ENCODE measurements around the gene SLC16A7.

Gene SLC16A7

GRCh38 chr12:59733200-59733599, 137.4 kb downstream of the SLC16A7 start:
- TF ChIP-seq TARDBP (IDR thresholded peaks at IDR 0.05) (no peak), ELF4 (IDR thresholded peaks at IDR 0.05) (no peak), NFRKB (IDR thresholded peaks at IDR 0.05) (no peak), ARNT (IDR thresholded peaks at IDR 0.05) (no peak), ZNF384 (IDR thresholded peaks at IDR 0.05) (no peak), L3MBTL2 (conservative IDR thresholded peaks at IDR 0.05) (no peak), FOXA1 (IDR thresholded peaks at IDR 0.05) (no peak), LEF1 (IDR thresholded peaks at IDR 0.05; ENCODE audit: borderline replicate concordance) (no peak), SUZ12 (IDR thresholded peaks at IDR 0.05) (no peak), SP1 (IDR thresholded peaks at IDR 0.05) (no peak), BHLHE40 (IDR thresholded peaks at IDR 0.05; ENCODE audit: borderline replicate concordance) (no peak), FOXK2 (IDR thresholded peaks at IDR 0.05) (no peak), FOXM1 (IDR thresholded peaks at IDR 0.05; ENCODE audit: borderline replicate concordance) (no peak), CTBP1 (IDR thresholded peaks at IDR 0.05; ENCODE audit: borderline replicate concordance) (no peak), HDGF (IDR thresholded peaks at IDR 0.05; ENCODE audit: borderline replicate concordance) (no peak)
- CTCF ChIA-PET = no interaction called here
- POLR2A ChIA-PET = no interaction called here
- no peak for DNase-seq (ENCODE audit: extremely low spot score)

- ChIA-PET CTCF (no interaction called here), POLR2A (no interaction called here)
- DNase-seq (ENCODE audit: extremely low spot score) = no peak
- no peak for TF ChIP-seq FOXA1 (IDR thresholded peaks at IDR 0.05)
- no peak for TF ChIP-seq LEF1 (IDR thresholded peaks at IDR 0.05; ENCODE audit: borderline replicate concordance)
- TF ChIP-seq NFRKB (IDR thresholded peaks at IDR 0.05) = no peak
- no peak for TF ChIP-seq ZNF384 (IDR thresholded peaks at IDR 0.05)
- TF ChIP-seq FOXM1 (IDR thresholded peaks at IDR 0.05; ENCODE audit: borderline replicate concordance) = no peak
- no peak for TF ChIP-seq SUZ12 (IDR thresholded peaks at IDR 0.05)
- TF ChIP-seq ELF4 (IDR thresholded peaks at IDR 0.05) = no peak
- no peak for TF ChIP-seq L3MBTL2 (conservative IDR thresholded peaks at IDR 0.05)
- TF ChIP-seq ARNT (IDR thresholded peaks at IDR 0.05) = no peak
- no peak for TF ChIP-seq TARDBP (IDR thresholded peaks at IDR 0.05)
- no peak for TF ChIP-seq SP1 (IDR thresholded peaks at IDR 0.05)
- no peak for TF ChIP-seq PKNOX1 (IDR thresholded peaks at IDR 0.05)
- no peak for TF ChIP-seq BHLHE40 (IDR thresholded peaks at IDR 0.05; ENCODE audit: borderline replicate concordance)
- no peak for TF ChIP-seq CTBP1 (IDR thresholded peaks at IDR 0.05; ENCODE audit: borderline replicate concordance)
- no peak for TF ChIP-seq FOXK2 (IDR thresholded peaks at IDR 0.05)
- TF ChIP-seq HDGF (IDR thresholded peaks at IDR 0.05; ENCODE audit: borderline replicate concordance) = no peak
Observed at GRCh38 chr12:59734371-59734770, 138.5 kb downstream of the SLC16A7 start.

GRCh38 chr12:59735231-59735630, 139.4 kb downstream of the SLC16A7 start:
- TF ChIP-seq FOXM1 (IDR thresholded peaks at IDR 0.05; ENCODE audit: borderline replicate concordance) (no peak), PKNOX1 (IDR thresholded peaks at IDR 0.05) (no peak), SUZ12 (IDR thresholded peaks at IDR 0.05) (no peak), NFRKB (IDR thresholded peaks at IDR 0.05) (no peak), L3MBTL2 (conservative IDR thresholded peaks at IDR 0.05) (no peak), LEF1 (IDR thresholded peaks at IDR 0.05; ENCODE audit: borderline replicate concordance) (no peak), ARNT (IDR thresholded peaks at IDR 0.05) (no peak), CTBP1 (IDR thresholded peaks at IDR 0.05; ENCODE audit: borderline replicate concordance) (no peak), FOXK2 (IDR thresholded peaks at IDR 0.05) (no peak), TARDBP (IDR thresholded peaks at IDR 0.05) (no peak)
- ChIA-PET POLR2A (no interaction called here), CTCF (no interaction called here)
- no peak for DNase-seq (ENCODE audit: extremely low spot score)

GRCh38 chr12:59736359-59736758, 140.5 kb downstream of the SLC16A7 start:
- DNase-seq (ENCODE audit: extremely low spot score) = no peak
- ChIA-PET POLR2A (no interaction called here), CTCF (no interaction called here)
- TF ChIP-seq FOXA1 (IDR thresholded peaks at IDR 0.05) (no peak), FOXM1 (IDR thresholded peaks at IDR 0.05; ENCODE audit: borderline replicate concordance) (no peak), SP1 (IDR thresholded peaks at IDR 0.05) (no peak), ELF4 (IDR thresholded peaks at IDR 0.05) (no peak), TARDBP (IDR thresholded peaks at IDR 0.05) (no peak), ZNF384 (IDR thresholded peaks at IDR 0.05) (no peak), LEF1 (IDR thresholded peaks at IDR 0.05; ENCODE audit: borderline replicate concordance) (no peak), FOXK2 (IDR thresholded peaks at IDR 0.05) (no peak)

GRCh38 chr12:59736786-59737185, 141.0 kb downstream of the SLC16A7 start:
- DNase-seq (ENCODE audit: extremely low spot score) = no peak
- CTCF ChIA-PET = no interaction called here
- TF ChIP-seq SP1 (IDR thresholded peaks at IDR 0.05) (no peak), ZNF384 (IDR thresholded peaks at IDR 0.05) (no peak), CTBP1 (IDR thresholded peaks at IDR 0.05; ENCODE audit: borderline replicate concordance) (no peak), SUZ12 (IDR thresholded peaks at IDR 0.05) (no peak)
- POLR2A ChIA-PET = no interaction called here

- no peak for DNase-seq (ENCODE audit: extremely low spot score)
- ChIA-PET POLR2A (no interaction called here), CTCF (no interaction called here)
- no peak for TF ChIP-seq HDGF (IDR thresholded peaks at IDR 0.05; ENCODE audit: borderline replicate concordance)
- TF ChIP-seq ZNF384 (IDR thresholded peaks at IDR 0.05) = no peak
- no peak for TF ChIP-seq L3MBTL2 (conservative IDR thresholded peaks at IDR 0.05)
- no peak for TF ChIP-seq SUZ12 (IDR thresholded peaks at IDR 0.05)
- no peak for TF ChIP-seq NFRKB (IDR thresholded peaks at IDR 0.05)
- TF ChIP-seq PKNOX1 (IDR thresholded peaks at IDR 0.05) = no peak
- TF ChIP-seq FOXA1 (IDR thresholded peaks at IDR 0.05) = no peak
- no peak for TF ChIP-seq FOXK2 (IDR thresholded peaks at IDR 0.05)
- no peak for TF ChIP-seq FOXM1 (IDR thresholded peaks at IDR 0.05; ENCODE audit: borderline replicate concordance)
- TF ChIP-seq ARNT (IDR thresholded peaks at IDR 0.05) = no peak
Observed at GRCh38 chr12:59737725-59738463, 142.1 kb downstream of the SLC16A7 start.

Measured in HEK293T (cell line).